B cell (primary cell): ENCODE results near the gene CPLANE1. TPM values are rescaled to one million over a fixed set of nuclear protein-coding genes. Genes with fewer than 3 reads are reported as not detected.

ENCODE experiments used
- ATAC-seq: fragments of 200-7000 bp; cut with Tn5 transposase; one replicate; pipeline ENCODE4 v1.10.0; 2021; ENCODE audit warnings: low read depth, mild to moderate bottlenecking, moderate number of reproducible peaks, moderate library complexity
- CTCF ChIA-PET: fragments of 350-600 bp; sonication (Branson Sonifier 250); formaldehyde crosslinking; loops from one replicate; lab custom pipeline; 2021; ENCODE audit warnings: antibody characterized with exemption, inconsistent platforms; lab: Charles Lee
- POLR2A ChIA-PET: fragments of 350-600 bp; sonication (Branson Sonifier 250); formaldehyde crosslinking; loops from one replicate; lab custom pipeline; 2021; ENCODE audit warnings: antibody characterized with exemption; lab: Charles Lee
- DNase-seq: peaks from one replicate; pipeline ENCODE4 v3.0.0; 2013
- H2AFZ ChIP-seq: 2 replicates; pipeline ENCODE4 v1.6.1; 2012; ENCODE audit warnings: mild to moderate bottlenecking, low read depth, low read length; ENCODE audit not compliant: insufficient read depth, poor library complexity, severe bottlenecking
- H3K27ac ChIP-seq, 2 donors: 1 replicate in 1 of 2; 2 replicates in 1 of 2; pipeline ENCODE4 v1.5.1; 2012 to 2013; ENCODE audit warnings: low read length in 2 of 2, mild to moderate bottlenecking in 2 of 2, moderate library complexity in 1 of 2
- H3K27me3 ChIP-seq, 4 experiments: fragments of 200-600 bp in 1 of 4; sonication (generic) in 1 of 4; replicated peaks in 1 of 4; 1 replicate in 2 of 4; 2 replicates in 2 of 4; pipeline versions ENCODE4 v1.6.1 to v1.7.0; 2013 to 2016; ENCODE audit warnings: low read length in 3 of 4, mild to moderate bottlenecking in 2 of 4, mixed read lengths in 1 of 4, moderate library complexity in 1 of 4; ENCODE audit not compliant: insufficient read depth in 4 of 4, control insufficient read depth in 3 of 4; ENCODE audit errors: control extremely low read depth in 1 of 4
- H3K36me3 ChIP-seq, 2 experiments: replicated peaks in 1 of 2; 1 replicate in 1 of 2; 2 replicates in 1 of 2; pipeline versions ENCODE4 v1.6.1 to v1.7.1; 2013; ENCODE audit warnings: low read length in 1 of 2; ENCODE audit not compliant: insufficient read depth in 2 of 2, control insufficient read depth in 1 of 2; ENCODE audit errors: control extremely low read depth in 1 of 2, extremely low read depth in 1 of 2
- H3K4me1 ChIP-seq, 2 donors: fragments of 200-600 bp in 1 of 2; sonication (generic) in 1 of 2; 1 replicate in 1 of 2; 2 replicates in 1 of 2; pipeline versions ENCODE4 v1.5.1 to v1.6.1; 2013 to 2017; ENCODE audit warnings: low read length in 2 of 2; ENCODE audit not compliant: control insufficient read depth in 2 of 2, insufficient read depth in 2 of 2
- H3K4me2 ChIP-seq: replicated peaks from 2 replicates; pipeline ENCODE3; 2012; ENCODE audit warnings: mild to moderate bottlenecking, low read depth, low read length; ENCODE audit not compliant: poor library complexity, severe bottlenecking
- H3K4me3 ChIP-seq, 5 experiments: fragments of 200-600 bp in 1 of 5; sonication (generic) in 1 of 5; 1 replicate in 3 of 5; 2 replicates in 2 of 5; pipeline versions ENCODE4 v1.5.1 to v1.7.0; 2011 to 2016; ENCODE audit warnings: low read length in 4 of 5, mild to moderate bottlenecking in 4 of 5, low read depth in 2 of 5, control low read depth in 1 of 5, moderate library complexity in 1 of 5; ENCODE audit not compliant: insufficient read depth in 1 of 5; ENCODE audit errors: control extremely low read depth in 1 of 5, extremely low read depth in 1 of 5
- H3K79me2 ChIP-seq: fragments of 200-600 bp; sonication (generic); one replicate; pipeline ENCODE4 v1.6.0; 2016; ENCODE audit warnings: low read length; ENCODE audit not compliant: control insufficient read depth, insufficient read depth
- H3K9ac ChIP-seq: fragments of 200-600 bp; sonication (generic); 2 replicates; pipeline ENCODE4 v1.6.1; 2017; ENCODE audit warnings: mild to moderate bottlenecking, low read length, moderate library complexity
- H3K9me3 ChIP-seq, 3 donors: one replicate each; pipeline versions ENCODE4 v1.6.1 to v1.7.1; 2013; ENCODE audit warnings: low read length in 2 of 3; ENCODE audit not compliant: control insufficient read depth in 2 of 3, insufficient read depth in 1 of 3; ENCODE audit errors: control extremely low read depth in 1 of 3
- H4K20me1 ChIP-seq: 2 replicates; pipeline ENCODE4 v1.6.0; 2012; ENCODE audit warnings: mild to moderate bottlenecking, low read length; ENCODE audit not compliant: insufficient read depth, control insufficient read depth, poor library complexity, severe bottlenecking
- H3K27ac Mint-ChIP-seq: one replicate; pipeline ENCODE4 v1.8.0; 2021; ENCODE audit warnings: mixed read lengths
- H3K27me3 Mint-ChIP-seq: one replicate; pipeline ENCODE4 v1.8.0; 2021; ENCODE audit warnings: mixed read lengths
- H3K4me1 Mint-ChIP-seq: one replicate; pipeline ENCODE4 v1.8.0; 2021; ENCODE audit warnings: mixed read lengths
- H3K4me3 Mint-ChIP-seq: one replicate; pipeline ENCODE4 v1.8.0; 2021; ENCODE audit warnings: mixed read lengths
- H3K9me3 Mint-ChIP-seq: one replicate; pipeline ENCODE4 v1.8.0; 2022; ENCODE audit warnings: mixed read lengths; ENCODE audit not compliant: insufficient read depth
- EZH2 ChIP-seq: IDR thresholded peaks from 2 replicates; pipeline ENCODE4 v1.6.1; 2012; ENCODE audit warnings: borderline replicate concordance, low read depth, mild to moderate bottlenecking, moderate library complexity, low read length; ENCODE audit not compliant: insufficient read depth, poor library complexity, severe bottlenecking
- WGBS: methylation state at CpG from one replicate; pipeline ENCODE4 v1.1.5; 2013; ENCODE audit warnings: missing lambda C conversion rate; ENCODE audit not compliant: insufficient coverage; 5-methylcytosine and 5-hydroxymethylcytosine counted together
- intact Hi-C: fragments of 100-400 bp; cut with micrococcal nuclease; formaldehyde crosslinking; loops from one replicate; pipeline ENCODE4 v1.10.0; 2022
- polyA plus RNA-seq: library from polyadenylated mRNA; depleted of rRNA; stranded (reverse); fragments of >200 nt; gene quantifications from 2 replicates; pipeline ENCODE4 v1.2.3, GENCODE V29; 2012
- total RNA-seq, 2 donors: library from RNA; stranded (reverse); fragments of 120-200 nt in 1 of 2; gene quantifications; 1 replicate in 1 of 2; 2 replicates in 1 of 2; pipeline versions ENCODE4 v1.2.3 to v1.2.4, GENCODE V29; 2013 to 2022
- TF ChIP-seq, protein P1 (sequence below): fragments of 200-600 bp; IDR thresholded peaks from one replicate; pipeline ENCODE4 v1.8.0; 2022; ENCODE audit warnings: antibody characterized with exemption, mild to moderate bottlenecking

CPLANE1 gene
- total and polyA plus RNA-seq, 2 donors (not counting 1 experiment from before 2014, with no cell fraction given): 1.9 to 17.9 TPM

GRCh38 chr5:37247036-37247435, 2.1 kb downstream of the CPLANE1 start:
- peaks cover 0 to 11% of the 10 kb centered on the region in 2 donors for H3K4me1 ChIP-seq
- ATAC-seq: no peak
- Mint-ChIP-seq H3K4me3 (peak overlapping the region; percentile 35), H3K27ac (no peak overlapping the region), H3K4me1 (peaks cover 11% of the 10 kb centered on the region), H3K27me3 (no peaks in the 10 kb centered on the region), H3K9me3 (no peaks in the 10 kb centered on the region)
- 100% methylated on average over 1 of the region's 1 CpG for WGBS
- no peaks in the 10 kb centered on the region for H3K79me2 ChIP-seq
- no peak overlapping the region for H2AFZ ChIP-seq
- H3K36me3 ChIP-seq: no peaks in the 10 kb centered on the region
- DNase-seq: no peak
- no peak overlapping the region for H3K9ac ChIP-seq
- CTCF ChIA-PET: no interaction called here
- H3K27ac ChIP-seq: no peak overlapping the region
- peaks cover 0 to 3% (median 0%) of the 10 kb centered on the region in 3 donors for H3K9me3 ChIP-seq
- H3K4me3 ChIP-seq: no peak overlapping the region
- POLR2A ChIA-PET: no interaction called here
- H3K27me3 ChIP-seq: no peaks in the 10 kb centered on the region
- H3K4me2 ChIP-seq: no peak overlapping the region
- no peaks in the 10 kb centered on the region for H4K20me1 ChIP-seq
- TF ChIP-seq EZH2: no peak
- TF ChIP-seq, protein P1, sequence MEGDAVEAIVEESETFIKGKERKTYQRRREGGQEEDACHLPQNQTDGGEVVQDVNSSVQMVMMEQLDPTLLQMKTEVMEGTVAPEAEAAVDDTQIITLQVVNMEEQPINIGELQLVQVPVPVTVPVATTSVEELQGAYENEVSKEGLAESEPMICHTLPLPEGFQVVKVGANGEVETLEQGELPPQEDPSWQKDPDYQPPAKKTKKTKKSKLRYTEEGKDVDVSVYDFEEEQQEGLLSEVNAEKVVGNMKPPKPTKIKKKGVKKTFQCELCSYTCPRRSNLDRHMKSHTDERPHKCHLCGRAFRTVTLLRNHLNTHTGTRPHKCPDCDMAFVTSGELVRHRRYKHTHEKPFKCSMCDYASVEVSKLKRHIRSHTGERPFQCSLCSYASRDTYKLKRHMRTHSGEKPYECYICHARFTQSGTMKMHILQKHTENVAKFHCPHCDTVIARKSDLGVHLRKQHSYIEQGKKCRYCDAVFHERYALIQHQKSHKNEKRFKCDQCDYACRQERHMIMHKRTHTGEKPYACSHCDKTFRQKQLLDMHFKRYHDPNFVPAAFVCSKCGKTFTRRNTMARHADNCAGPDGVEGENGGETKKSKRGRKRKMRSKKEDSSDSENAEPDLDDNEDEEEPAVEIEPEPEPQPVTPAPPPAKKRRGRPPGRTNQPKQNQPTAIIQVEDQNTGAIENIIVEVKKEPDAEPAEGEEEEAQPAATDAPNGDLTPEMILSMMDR: no peak
- intact Hi-C loops: loop anchor here (5.0 to 10.0 kb wide), 2 partner anchors 62 to 130 kb away; partner anchors contain the start of gene WDR70

GRCh38 chr5:37234288-37234687, 14.9 kb downstream of the CPLANE1 start:
- Histone ChIP-seq H2AFZ (no peak overlapping the region), H3K27me3 (no peaks in the 10 kb centered on the region), H3K4me2 (no peak overlapping the region), H3K9me3 (peaks cover 0 to 15% (median 8%) of the 10 kb centered on the region in 3 donors), H3K27ac (no peak overlapping the region), H3K79me2 (peaks cover 6% of the 10 kb centered on the region), H3K4me1 (no peaks in the 10 kb centered on the region), H3K9ac (no peak overlapping the region), H3K4me3 (no peak overlapping the region), H4K20me1 (no peaks in the 10 kb centered on the region), H3K36me3 (peaks cover 1 to 4% of the 10 kb centered on the region in 2 experiments)
- ChIA-PET POLR2A (no interaction called here), CTCF (no interaction called here)
- no CpG with 5 or more reads among the region's 2 CpGs for WGBS
- no peak for TF ChIP-seq EZH2
- TF ChIP-seq, protein P1: no peak
- no peak overlapping the region for H3K27ac Mint-ChIP-seq
- H3K27me3 Mint-ChIP-seq: no peaks in the 10 kb centered on the region
- no peak overlapping the region for H3K4me3 Mint-ChIP-seq
- no peak for DNase-seq
- intact Hi-C loops: no loop called here
- ATAC-seq: no peak
- H3K4me1 Mint-ChIP-seq: no peaks in the 10 kb centered on the region
- H3K9me3 Mint-ChIP-seq: peaks cover 6% of the 10 kb centered on the region
